Liver (tissue), 3 donors: ENCODE data around the gene DTNA.

ENCODE experiments used
- ATF3 ChIP-seq: IDR thresholded peaks from 2 replicates; pipeline ENCODE4 v1.6.1; 2016; ENCODE audit warnings: antibody characterized with exemption
- CTCF ChIP-seq: fragments of 150-350 bp; IDR thresholded peaks from 2 replicates; pipeline ENCODE4 v1.5.1; 2017; ENCODE audit warnings: improper control_type of control experiment, low read depth, low read length; ENCODE audit not compliant: missing input control
- GABPA ChIP-seq, 2 donors: IDR thresholded peaks in 1 of 2; conservative IDR thresholded peaks in 1 of 2; 2 replicates each; pipeline ENCODE4 v1.6.1; 2016; ENCODE audit warnings: antibody characterized with exemption in 2 of 2, mild to moderate bottlenecking in 1 of 2, moderate library complexity in 1 of 2
- MAX ChIP-seq: IDR thresholded peaks from 2 replicates; pipeline ENCODE4 v1.6.1; 2016; ENCODE audit warnings: antibody characterized with exemption
- YY1 ChIP-seq: IDR thresholded peaks from 2 replicates; pipeline ENCODE4 v1.6.1; 2016; ENCODE audit warnings: antibody characterized with exemption, mild to moderate bottlenecking
- donor health status: healthy.
- donor health status: healthy.

- TF ChIP-seq CTCF (no peak), GABPA (IDR thresholded peaks at IDR 0.05 in 1 of 2, conservative IDR thresholded peaks at IDR 0.05 in 1 of 2) (no peak), MAX (no peak), ATF3 (no peak), YY1 (no peak)
These were observed 36.5 kb downstream of the DTNA start for GRCh38 chr18:34746614-34747013.
